Measurements from ENCODE around the gene BTG3.

Gene BTG3, protein sequence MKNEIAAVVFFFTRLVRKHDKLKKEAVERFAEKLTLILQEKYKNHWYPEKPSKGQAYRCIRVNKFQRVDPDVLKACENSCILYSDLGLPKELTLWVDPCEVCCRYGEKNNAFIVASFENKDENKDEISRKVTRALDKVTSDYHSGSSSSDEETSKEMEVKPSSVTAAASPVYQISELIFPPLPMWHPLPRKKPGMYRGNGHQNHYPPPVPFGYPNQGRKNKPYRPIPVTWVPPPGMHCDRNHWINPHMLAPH

DNA sequence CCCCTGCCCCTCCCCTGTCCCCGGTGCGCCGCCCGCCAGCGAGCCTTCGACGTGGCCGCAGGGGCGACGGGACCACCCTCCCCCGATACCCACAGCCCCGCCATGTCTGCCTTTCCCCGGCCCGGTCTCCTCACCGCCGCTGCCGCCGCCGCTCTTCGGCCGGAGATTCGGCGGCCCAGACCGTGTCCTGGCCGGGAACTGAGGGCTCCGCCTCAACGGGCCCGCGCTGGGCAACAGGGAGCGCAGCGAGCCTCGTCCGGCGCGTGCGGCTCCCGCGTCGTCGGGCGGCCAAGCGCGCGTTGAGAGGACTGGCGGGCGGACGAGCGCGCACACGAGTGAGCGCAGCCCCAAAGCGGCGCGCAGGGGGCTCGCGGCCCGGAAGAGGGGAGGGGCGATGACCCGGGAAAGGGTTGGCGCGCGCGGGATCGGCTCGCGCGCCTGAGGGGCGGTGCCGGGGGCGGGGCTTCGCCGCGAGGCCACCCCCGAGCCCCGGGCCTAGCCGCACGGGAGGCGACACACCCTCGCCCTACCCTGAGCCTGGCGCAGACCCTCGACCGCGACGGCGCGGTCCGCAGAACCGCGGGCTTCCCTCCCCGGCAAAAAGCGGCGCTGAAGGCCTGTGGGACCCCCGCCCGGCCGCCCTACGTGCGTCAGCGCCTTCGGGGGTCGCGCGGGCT lies at the start of gene BTG3:
BTG3 (minus strand) TSS at position 337 of the 677 bp plus-strand sequence. CDS start 3,757 bp downstream, outside the sequence.
- DNase-seq (ENCODE audit: low read depth): peak; percentile 61

DNA sequence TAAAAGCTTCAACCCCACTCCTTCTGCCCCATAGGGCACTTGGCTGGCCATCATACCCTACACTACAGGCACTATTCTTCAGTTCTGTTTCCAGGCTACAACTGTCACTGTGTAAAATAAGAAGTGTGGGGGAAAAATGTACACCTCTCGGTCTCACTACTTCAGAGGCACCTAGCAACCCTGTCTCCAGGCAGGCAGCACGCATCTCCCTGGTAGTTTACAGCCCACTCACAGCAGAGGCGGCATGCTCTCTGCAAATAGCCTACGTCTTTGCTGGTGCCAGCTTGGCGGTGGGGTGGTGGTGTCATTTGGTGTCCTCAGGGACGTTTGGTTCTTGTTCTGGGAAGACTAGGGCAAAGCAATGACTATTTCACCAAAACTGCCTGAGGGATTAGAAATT lies 48.2 kb upstream of the BTG3 start:
- no peak for DNase-seq (ENCODE audit: low read depth)

DNA sequence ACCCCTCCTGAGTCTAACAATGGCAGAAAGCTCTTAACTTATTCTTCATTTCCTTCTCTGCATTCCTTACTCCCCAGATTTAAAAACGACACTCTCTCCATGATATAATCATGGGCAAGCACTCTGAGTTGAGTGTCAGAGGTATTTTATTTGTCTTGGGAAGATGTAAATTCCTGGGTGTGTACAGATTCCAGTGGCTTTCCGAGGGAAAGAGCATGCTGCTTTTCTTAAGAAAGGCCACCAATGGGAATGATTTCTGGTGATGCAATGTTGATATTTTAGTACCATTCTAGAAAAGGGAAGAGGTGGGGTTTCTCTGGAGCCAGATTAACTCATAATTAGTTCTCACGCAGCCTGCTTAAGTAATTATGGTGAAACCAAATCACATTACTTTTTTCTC lies 47.8 kb upstream of the BTG3 start:
- no peak for DNase-seq (ENCODE audit: low read depth)

DNA sequence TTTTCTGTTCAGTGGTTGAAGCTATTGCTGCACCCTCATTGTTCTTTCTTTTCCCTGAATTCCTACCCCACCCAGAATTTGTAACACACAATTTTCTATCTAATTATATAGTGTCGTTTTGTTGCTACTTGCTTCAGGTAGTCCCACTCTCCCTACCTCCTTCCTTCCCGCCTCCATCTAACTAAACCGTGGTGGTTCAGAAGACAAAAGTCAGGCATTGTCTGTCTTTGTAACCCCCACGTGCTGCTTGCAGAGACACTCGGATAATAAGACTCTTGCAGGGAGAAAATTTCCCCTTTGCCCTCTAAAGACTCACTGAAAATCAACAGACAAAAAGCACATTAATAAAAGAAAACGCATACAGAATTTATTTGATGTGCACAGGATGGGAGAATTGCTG lies 46.2 kb upstream of the BTG3 start:
- DNase-seq (ENCODE audit: low read depth): no peak

DNA sequence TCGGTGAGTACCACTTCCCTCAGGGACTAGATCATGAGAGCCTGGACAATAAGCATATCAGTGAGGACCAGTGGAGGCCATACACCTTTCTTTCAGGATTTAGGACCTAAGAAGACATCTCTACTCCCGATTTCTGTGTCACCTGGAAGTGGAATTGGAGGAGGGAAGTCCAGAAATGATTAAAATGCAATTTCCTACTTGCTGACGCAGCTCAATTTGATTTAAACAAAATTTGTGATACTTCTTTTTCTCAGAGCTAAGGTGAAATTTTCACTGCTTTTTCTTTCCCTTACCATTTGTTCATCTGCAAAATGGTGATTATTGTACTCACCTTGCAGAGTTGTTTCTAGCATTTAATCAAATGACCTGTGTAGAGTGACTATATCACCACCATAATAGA lies 38.8 kb upstream of the BTG3 start:
- DNase-seq (ENCODE audit: low read depth): no peak

DNA sequence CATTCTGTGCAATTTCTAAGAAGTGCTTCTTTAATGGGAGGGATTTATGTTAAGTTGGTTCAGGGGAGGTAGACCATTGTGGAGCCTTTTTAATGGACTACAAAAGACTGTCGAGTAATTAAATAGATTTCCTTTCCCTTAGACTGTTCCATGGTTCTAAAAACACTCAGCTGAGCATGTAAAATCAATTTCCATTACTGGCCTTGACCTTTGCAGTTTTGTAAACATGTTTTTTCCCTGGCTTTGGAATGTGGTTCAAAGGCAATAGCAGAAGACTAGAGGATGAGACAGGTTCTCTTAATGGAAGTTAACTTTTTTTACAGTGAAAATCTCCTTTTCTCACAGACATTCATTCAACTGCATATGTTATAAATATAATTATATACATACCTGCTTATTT lies 37.6 kb upstream of the BTG3 start:
- no peak for DNase-seq (ENCODE audit: low read depth)

DNA sequence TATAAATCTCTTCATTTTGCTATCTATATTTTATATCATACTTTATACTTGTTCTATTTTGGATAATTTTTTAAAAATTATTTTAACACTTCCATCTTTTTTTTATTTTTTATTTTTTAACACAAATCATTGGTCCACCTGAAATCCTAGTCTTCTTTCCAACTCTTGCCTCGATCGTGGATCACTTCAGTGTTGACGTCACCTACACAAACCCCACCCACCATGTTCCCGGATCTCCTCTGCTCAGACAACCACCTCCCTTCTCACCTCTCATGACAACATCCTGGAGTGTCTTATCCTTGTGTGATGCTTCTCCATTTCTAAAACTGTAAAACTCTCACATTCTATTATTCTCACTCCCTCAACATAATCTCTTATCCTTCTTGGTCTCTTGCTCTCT lies 34.1 kb upstream of the BTG3 start:
- DNase-seq (ENCODE audit: low read depth): no peak

DNA sequence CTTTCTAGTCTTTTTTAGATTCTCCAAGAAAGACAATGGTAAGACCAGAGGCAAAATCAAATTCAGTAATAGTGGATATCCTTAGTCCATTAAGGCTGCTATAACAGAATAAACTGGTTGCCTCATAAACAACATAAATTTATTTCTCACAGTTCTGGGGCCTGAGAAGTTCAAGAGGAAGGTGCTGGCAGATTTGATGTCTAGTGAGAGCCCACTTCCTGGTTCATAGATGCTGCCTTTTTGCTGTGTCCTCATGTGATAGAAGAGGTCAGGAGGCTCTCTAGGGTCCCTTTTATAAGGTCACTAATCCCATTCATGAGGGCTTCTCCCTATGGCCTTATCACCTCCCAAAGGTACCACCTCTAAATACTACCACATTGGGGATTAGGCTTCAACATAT lies 31.5 kb upstream of the BTG3 start:
- DNase-seq (ENCODE audit: low read depth): no peak

DNA sequence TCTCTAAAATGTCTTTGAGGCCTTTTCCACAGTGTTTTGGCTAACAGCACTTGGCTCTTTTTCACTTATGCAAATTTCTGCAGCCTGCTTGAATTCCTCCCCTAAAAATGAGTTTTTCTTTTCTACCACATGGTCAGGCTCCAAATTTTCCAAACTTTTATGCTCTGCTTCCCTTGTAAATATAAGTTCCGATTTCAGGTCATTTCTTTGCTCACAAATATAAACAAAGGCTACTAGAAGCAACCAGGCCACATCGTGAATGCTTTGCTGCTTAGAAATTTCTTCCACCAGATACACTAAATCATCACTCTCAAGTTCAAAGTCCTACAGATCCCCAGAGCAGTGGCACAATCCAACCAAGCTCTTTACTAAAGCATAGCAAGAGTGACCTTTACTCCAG lies 28.1 kb upstream of the BTG3 start:
- DNase-seq (ENCODE audit: low read depth): no peak

DNA sequence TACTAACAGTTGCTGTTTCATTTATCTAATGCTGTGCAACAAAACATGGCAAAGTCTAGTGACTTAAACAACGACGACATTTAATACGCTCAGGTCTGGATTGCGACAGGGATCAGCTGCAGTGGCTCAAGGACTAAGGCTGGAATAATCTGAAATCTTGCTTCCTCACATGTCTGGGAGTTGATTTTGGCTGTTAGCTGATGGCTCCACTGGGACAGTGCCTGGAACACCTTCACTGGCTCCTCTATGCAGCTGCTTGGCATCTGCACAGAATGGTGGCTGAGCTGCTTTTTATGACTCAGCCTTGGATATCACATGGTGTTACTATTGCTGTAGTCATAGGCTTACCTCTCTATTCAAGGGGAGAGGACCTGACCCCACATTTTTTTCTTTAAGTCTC lies 24.0 kb upstream of the BTG3 start:
- no peak for DNase-seq (ENCODE audit: low read depth)

DNA sequence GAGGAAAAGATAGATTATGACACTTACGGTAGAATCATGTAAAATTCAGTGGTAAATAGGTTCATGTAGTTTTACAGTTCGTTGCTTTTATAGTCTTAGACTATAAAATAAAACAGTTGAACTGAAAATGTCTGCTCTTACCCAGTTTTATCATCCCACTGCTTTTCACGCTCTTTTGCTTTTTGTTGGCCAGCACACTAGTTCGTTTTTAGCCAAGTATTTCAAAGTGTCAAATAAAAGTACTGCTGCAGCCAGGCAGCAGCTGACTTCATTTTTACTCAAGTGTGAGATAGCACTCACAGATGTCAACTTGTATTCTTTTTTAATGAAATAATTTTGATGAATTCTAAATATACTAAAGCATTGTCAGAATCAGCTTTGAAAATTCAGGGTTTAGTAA lies 18.5 kb upstream of the BTG3 start:
- DNase-seq (ENCODE audit: low read depth): no peak

DNA sequence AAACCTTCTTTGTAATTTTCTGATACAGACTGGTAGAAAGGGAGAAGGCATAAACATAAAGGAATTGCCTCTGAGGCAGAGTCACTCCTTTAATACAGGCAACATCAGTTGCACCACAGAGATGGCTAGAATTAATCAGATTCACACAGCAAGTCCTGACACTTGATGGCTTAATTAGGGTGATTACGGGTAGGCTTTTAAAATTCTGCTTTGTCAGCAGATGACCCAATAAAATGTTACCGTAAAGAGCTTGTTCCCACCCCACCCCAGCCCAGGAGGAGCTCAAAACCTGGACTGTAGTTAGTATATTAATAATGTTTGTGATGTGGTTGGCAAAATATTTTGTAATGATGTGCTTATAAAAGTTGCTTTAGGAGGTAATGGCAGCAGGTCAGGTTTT lies 9.3 kb upstream of the BTG3 start:
- no peak for DNase-seq (ENCODE audit: low read depth)

DNA sequence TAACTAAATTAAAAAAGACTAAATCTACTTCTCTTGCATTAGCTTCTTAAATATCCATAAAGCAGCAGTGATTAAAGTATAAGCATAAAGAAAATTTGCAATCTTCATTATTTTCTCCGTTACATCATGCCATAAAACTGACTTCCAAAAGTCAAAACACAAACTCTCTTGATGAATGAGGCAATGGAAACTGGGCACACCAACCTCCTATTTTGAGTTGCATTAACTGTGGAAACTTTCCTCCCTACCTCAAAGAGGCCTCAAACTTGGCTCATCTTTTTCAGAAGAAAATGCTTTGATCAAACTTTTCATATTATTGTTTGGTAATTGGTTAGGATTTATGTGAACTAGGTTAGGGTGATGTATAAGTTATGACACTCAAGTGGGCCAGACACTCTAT lies 4.1 kb upstream of the BTG3 start:
- DNase-seq (ENCODE audit: low read depth): no peak

DNA sequence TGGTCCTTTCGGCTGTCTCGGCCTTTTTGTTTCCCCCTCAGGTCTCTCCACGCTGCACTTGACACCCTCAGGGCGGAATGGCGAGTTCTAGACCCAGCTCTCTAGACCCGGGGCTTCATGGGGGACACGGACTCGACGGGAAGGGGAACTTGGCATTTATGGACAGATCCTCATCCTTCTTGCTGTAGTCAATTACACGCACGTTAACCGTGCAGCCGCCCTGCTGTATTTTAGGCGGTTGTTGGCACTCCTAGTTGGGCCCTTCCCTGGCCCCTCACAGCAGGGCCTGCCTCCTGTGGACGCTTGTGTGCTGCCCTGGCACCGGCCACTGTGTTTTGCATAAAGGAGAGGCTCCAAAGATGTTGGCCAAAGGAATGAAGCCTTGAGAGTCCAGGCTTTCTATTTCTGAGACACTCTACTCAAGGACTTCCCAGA lies 558 bp upstream of the BTG3 start:
- DNase-seq (ENCODE audit: low read depth): no peak

DNA sequence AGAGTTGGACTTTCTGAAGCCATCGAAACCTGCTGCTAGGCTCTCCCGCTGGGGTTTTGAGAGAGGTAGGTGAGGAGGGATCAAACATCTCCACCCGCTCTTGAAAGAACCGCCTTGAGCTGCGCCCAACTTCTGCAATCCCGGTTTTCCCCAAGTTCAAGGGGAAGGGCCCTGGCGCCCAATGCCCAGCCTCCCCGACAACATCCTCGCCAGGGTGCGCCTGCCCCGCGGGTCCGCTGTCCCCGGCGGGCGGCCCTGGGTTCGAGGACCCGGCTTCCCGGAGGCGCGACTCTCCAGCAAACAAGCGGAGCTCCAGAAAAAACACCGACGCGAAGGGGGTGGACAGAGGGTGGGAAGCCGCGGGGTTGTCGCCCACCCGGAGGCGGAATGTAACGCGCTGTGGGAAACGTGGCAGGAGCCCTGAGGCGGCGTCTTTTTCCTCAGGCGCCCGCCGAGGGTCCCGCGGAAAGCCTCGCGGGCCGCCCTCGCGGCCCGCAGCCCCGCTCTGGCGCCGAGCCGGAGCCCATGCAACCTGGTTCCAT lies 607 bp downstream of the BTG3 start:
- peak; percentile 1 for DNase-seq (ENCODE audit: low read depth)

DNA sequence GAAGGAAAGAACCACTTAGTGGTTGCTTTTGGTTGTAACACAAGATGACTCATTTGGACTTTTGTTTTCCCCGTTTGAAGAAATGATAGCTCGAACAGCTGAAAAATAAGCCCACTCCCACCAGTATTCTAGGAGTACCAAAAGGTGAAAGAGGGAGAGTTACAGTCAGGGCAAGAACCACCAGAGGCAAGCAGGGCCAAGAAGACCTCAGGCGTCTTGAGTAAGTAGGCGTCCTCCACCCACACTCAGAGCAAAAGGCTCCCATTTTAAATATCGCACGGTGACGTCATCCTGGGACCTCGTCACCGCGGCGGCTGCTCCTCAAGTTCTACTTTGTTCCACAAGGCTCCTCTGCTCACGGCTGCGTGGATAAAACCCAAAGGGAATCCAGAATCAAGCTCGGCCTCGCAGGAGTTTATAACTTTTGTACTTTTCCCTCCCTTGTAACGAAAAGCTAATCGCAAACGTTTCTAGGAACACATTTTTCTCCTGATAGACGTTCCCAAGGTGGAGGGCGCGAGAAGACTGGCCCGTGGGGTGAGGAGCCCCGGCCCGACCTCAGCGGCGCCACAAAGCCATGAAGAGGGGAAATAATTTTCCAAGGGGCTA lies 1.2 kb downstream of the BTG3 start:
- DNase-seq (ENCODE audit: low read depth): peak; percentile 69

DNA sequence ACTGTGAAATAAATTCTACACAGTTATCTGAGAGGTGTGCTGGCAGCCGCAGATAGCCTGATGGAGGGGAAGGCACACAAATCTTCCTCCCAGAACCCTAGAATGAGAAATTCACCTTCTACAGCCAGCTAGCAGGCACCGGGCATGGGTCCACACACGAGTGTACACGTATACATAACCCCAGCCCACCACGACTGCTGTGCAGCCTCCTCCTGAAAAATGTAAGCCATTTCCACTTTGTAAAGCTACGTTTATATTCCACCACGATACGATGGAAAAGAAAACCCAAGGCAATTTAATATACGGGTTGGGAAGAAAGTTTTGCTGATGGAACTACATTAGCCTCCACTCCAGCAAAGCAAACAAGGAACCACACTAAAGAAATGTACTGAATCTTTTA lies 1.8 kb downstream of the BTG3 start:
- DNase-seq (ENCODE audit: low read depth): no peak

DNA sequence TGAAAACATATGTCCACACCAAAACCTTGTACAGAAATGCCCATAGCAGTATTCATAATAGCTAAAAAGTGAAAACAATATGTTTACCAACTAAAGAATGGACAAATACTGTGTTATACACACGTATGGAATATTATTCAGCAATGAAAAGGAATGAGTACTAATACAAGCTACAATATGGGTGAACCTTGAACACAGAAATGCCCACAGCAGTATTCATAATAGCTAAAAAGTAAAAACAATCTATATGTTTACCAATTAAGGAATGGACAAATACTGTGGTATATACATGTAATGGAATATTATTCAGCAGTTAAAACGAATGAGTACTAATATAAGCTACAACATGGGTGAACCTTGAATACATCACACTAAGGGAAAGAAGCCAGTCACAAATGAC lies 3.0 kb downstream of the BTG3 start:
- DNase-seq (ENCODE audit: low read depth): no peak

DNA sequence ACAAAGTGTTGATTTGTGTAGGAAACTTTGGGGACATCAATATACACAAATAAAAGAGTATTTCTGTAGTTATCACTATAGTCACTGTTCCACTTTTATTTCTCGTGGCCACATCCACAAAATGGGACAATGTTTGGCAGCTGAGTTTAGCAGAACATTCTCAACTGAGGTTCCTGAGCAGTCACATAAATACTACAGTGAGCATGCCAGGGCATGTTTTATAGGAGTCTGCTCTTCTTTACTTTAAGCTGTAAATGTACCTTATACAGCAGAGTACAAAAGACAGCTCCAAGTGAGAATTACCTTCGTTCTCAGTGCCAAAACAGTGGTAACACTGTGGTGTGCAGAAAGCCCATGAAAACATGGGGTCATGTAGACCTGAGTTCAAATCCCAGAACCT lies 5.0 kb downstream of the BTG3 start:
- no peak for DNase-seq (ENCODE audit: low read depth)

DNA sequence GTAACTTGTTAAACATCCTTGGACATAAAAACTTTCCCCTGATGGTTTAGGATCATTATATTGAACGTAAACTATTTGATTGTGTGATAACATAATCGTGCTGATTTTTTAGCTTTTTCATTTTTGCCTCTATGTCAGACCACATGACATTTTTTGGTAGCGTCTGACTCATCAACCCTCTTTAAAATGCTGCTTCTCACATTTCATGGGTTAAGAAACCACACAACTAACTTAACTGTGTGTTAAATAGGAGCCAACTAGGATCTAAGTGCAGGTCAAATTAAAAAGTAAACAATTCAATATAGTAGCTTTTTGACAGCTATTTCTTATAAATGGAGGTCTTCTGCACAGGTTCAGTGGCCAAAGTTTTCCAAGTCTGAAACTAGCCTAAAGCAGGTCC lies 9.8 kb downstream of the BTG3 start:
- DNase-seq (ENCODE audit: low read depth): no peak

DNA sequence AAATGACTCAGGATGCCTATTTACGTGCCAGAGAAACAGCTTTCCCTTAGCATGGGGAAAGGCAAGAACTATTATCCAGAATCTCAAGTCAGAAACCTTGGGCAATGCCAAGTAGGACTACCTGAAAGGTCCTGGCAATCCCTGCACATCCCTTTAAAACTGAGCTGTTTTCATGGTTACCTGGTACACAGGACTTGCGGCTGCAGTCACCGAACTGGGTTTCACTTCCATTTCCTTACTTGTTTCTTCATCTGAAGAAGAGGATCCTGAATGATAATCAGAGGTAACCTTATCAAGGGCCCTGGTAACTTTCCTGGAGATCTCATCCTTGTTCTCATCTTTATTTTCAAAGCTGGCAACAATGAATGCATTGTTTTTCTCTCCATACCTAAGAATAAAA lies 14.3 kb downstream of the BTG3 start:
- DNase-seq (ENCODE audit: low read depth): no peak

DNA sequence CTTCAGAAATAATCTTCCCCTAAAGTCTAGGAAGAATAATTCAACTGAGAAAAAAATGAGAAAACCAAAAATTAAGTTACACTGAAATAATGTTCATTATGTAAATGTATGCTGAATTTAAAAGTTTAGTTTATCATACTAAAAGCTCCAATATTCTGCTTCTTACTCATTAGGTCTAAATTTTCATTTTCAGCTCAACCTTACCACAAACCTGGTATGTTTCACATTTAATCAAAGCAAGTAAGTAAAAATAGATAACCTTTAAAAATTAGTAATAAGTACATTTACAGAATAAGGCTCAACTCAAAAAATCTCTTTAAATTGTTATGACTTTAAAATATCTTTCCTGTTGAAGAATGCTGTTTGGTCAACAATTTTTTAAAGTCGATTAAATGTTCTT lies 15.0 kb downstream of the BTG3 start:
- no peak for DNase-seq (ENCODE audit: low read depth)

DNA sequence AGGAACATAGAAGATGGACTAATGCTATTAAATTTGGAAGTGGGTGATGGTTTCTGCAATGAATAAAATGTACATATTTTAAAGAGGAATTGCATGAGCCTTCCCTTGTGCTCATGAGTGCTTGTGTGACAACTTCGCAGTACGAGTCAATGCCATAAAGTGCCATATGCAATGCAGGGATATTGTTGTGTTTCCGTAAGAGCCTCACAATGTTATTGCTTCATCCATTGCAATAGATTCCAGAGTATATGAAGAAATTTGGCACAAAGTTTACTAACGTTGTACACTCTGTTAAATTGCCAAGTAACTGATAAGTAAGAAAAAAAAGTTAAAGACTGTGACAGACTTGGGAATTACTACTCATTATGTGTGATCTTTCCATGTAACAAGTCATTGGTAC lies 22.3 kb downstream of the BTG3 start:
- no peak for DNase-seq (ENCODE audit: low read depth)
